IMR-90 (cell line): ENCODE measurements around the gene NUTM1. TPM values are rescaled to one million over a fixed set of nuclear protein-coding genes. Genes with fewer than 3 reads are reported as not detected.

Experiments used
- ATAC-seq: fragments of 200-7000 bp; cut with Tn5 transposase; 2 replicates; pipeline ENCODE4 v1.9.1; 2020; ENCODE audit warnings: low read depth, mild to moderate bottlenecking, moderate library complexity
- BruUV-seq: library from RNA; stranded (reverse); fragments of 400-500 nt; replicated peaks from 2 replicates; lab custom pipeline; 2021; lab: Mats Ljungman, UMichigan
- CTCF ChIA-PET: fragments of 300-600 bp; formaldehyde crosslinking; extraction: SDS; loops from one replicate; lab custom pipeline; 2021; ENCODE audit warnings: antibody characterized with exemption; lab: Yijun Ruan, JAX
- POLR2A ChIA-PET: fragments of 300-600 bp; sonication (Branson Sonifier 250); formaldehyde crosslinking; loops from one replicate; lab custom pipeline; 2022; ENCODE audit warnings: antibody characterized with exemption; ENCODE audit not compliant: unreplicated experiment; lab: Charles Lee
- DNase-seq: peaks from one replicate; pipeline ENCODE4 v3.0.0; 2013
- H2AFZ ChIP-seq: replicated peaks from 2 replicates; pipeline ENCODE3; 2013; ENCODE audit warnings: low read length, mild to moderate bottlenecking; ENCODE audit not compliant: poor library complexity
- H2AK5ac ChIP-seq: 2 replicates; pipeline ENCODE4 v1.6.1; 2013; ENCODE audit warnings: low read depth, low read length, inconsistent platforms
- H2AK9ac ChIP-seq: replicated peaks from 2 replicates; pipeline ENCODE3; 2013; ENCODE audit warnings: mild to moderate bottlenecking, low read depth, low read length, moderate library complexity; ENCODE audit not compliant: poor library complexity
- H2BK120ac ChIP-seq: 2 replicates; pipeline ENCODE4 v1.6.1; 2013; ENCODE audit warnings: low read depth, low read length, inconsistent platforms
- H2BK15ac ChIP-seq: 3 replicates; pipeline ENCODE4 v1.6.1; 2013; ENCODE audit warnings: low read depth, low read length, inconsistent platforms
- H2BK20ac ChIP-seq: 2 replicates; pipeline ENCODE4 v1.6.1; 2013; ENCODE audit warnings: low read depth, mild to moderate bottlenecking, inconsistent platforms, low read length, moderate library complexity
- H2BK5ac ChIP-seq: 2 replicates; pipeline ENCODE4 v1.6.1; 2013; ENCODE audit warnings: mild to moderate bottlenecking, low read depth, low read length, inconsistent platforms; ENCODE audit not compliant: poor library complexity, severe bottlenecking
- H3K14ac ChIP-seq: replicated peaks from 2 replicates; pipeline ENCODE4 v1.6.1; 2013; ENCODE audit warnings: low read depth, low read length, inconsistent platforms
- H3K18ac ChIP-seq: 2 replicates; pipeline ENCODE4 v1.6.1; 2013; ENCODE audit warnings: low read depth, low read length, control low read depth
- H3K23ac ChIP-seq: 2 replicates; pipeline ENCODE4 v1.6.1; 2013; ENCODE audit warnings: low read depth, low read length, inconsistent platforms
- H3K27ac ChIP-seq: 2 replicates; pipeline ENCODE4 v1.5.1; 2013; ENCODE audit warnings: mild to moderate bottlenecking, control low read depth, low read length; ENCODE audit not compliant: insufficient read depth
- H3K27me3 ChIP-seq: 2 replicates; pipeline ENCODE4 v1.6.1; 2013; ENCODE audit warnings: low read length; ENCODE audit not compliant: control insufficient read depth, insufficient read depth
- H3K36me3 ChIP-seq: 2 replicates; pipeline ENCODE4 v1.6.1; 2013; ENCODE audit warnings: low read length, mixed read lengths; ENCODE audit not compliant: control insufficient read depth, insufficient read depth
- H3K4ac ChIP-seq: 2 replicates; pipeline ENCODE4 v1.6.1; 2013; ENCODE audit warnings: low read depth, low read length, inconsistent platforms
- H3K4me1 ChIP-seq: 2 replicates; pipeline ENCODE4 v1.6.1; 2013; ENCODE audit warnings: low read length, mixed read lengths; ENCODE audit not compliant: control insufficient read depth, insufficient read depth
- H3K4me2 ChIP-seq: 2 replicates; pipeline ENCODE4 v1.6.1; 2013; ENCODE audit warnings: low read depth, mild to moderate bottlenecking, control low read depth, low read length, moderate library complexity
- H3K4me3 ChIP-seq: 2 replicates; pipeline ENCODE4 v1.5.1; 2013; ENCODE audit warnings: low read depth, mild to moderate bottlenecking, control low read depth, low read length, moderate library complexity; ENCODE audit not compliant: insufficient read depth
- H3K56ac ChIP-seq: 2 replicates; pipeline ENCODE4 v1.6.1; 2013; ENCODE audit warnings: low read length, inconsistent platforms; ENCODE audit not compliant: insufficient read depth; ENCODE audit errors: extremely low read depth
- H3K79me1 ChIP-seq, 2 experiments: 2 replicates each; pipeline ENCODE4 v1.6.1; 2013; ENCODE audit warnings: low read length in 2 of 2, inconsistent platforms in 1 of 2, low read depth in 1 of 2
- H3K9ac ChIP-seq: 2 replicates; pipeline ENCODE4 v1.6.1; 2013; ENCODE audit warnings: low read depth, low read length, control low read depth
- H3K9me1 ChIP-seq: 2 replicates; pipeline ENCODE4 v1.6.1; 2013; ENCODE audit warnings: low read length, inconsistent platforms; ENCODE audit not compliant: insufficient read depth
- H3K9me3 ChIP-seq: 2 replicates; pipeline ENCODE4 v1.6.1; 2013; ENCODE audit warnings: low read length; ENCODE audit not compliant: control insufficient read depth, insufficient read depth
- H4K20me1 ChIP-seq: 2 replicates; pipeline ENCODE4 v1.6.1; 2013; ENCODE audit warnings: low read length, inconsistent platforms; ENCODE audit not compliant: insufficient read depth
- H4K5ac ChIP-seq: 2 replicates; pipeline ENCODE4 v1.6.1; 2013; ENCODE audit warnings: mild to moderate bottlenecking, low read depth, low read length, control low read depth
- H4K8ac ChIP-seq, 2 experiments: 2 replicates each; pipeline ENCODE4 v1.6.1; 2013; ENCODE audit warnings: low read depth in 2 of 2, low read length in 2 of 2, control low read depth in 1 of 2, inconsistent platforms in 1 of 2
- H4K91ac ChIP-seq: 2 replicates; pipeline ENCODE4 v1.6.1; 2013; ENCODE audit warnings: low read depth, low read length, inconsistent platforms; ENCODE audit not compliant: insufficient read depth
- BHLHE40 ChIP-seq: fragments of 150-350 bp; IDR thresholded peaks from 2 replicates; pipeline ENCODE4 v1.6.1; 2016; ENCODE audit warnings: mild to moderate bottlenecking, low read depth, low read length
- CEBPB ChIP-seq: IDR thresholded peaks from 2 replicates; pipeline ENCODE4 v1.6.1; 2012; ENCODE audit warnings: low read depth, low read length, improper control_type of control experiment
- CHD1 ChIP-seq: IDR thresholded peaks from 2 replicates; pipeline ENCODE4 v1.6.1; 2012; ENCODE audit warnings: low read depth, low read length, improper control_type of control experiment
- FOS ChIP-seq: fragments of 150-350 bp; IDR thresholded peaks from 2 replicates; pipeline ENCODE4 v1.6.1; 2016; ENCODE audit warnings: low read depth, low read length
- MAFK ChIP-seq: IDR thresholded peaks from 2 replicates; pipeline ENCODE4 v1.6.1; 2012; ENCODE audit warnings: low read depth, low read length, improper control_type of control experiment
- MAZ ChIP-seq: IDR thresholded peaks from 2 replicates; pipeline ENCODE4 v1.6.1; 2012; ENCODE audit warnings: low read depth, mild to moderate bottlenecking, low read length, improper control_type of control experiment, moderate library complexity, borderline replicate concordance
- MXI1 ChIP-seq: IDR thresholded peaks from 2 replicates; pipeline ENCODE4 v1.6.1; 2012; ENCODE audit warnings: low read depth, mild to moderate bottlenecking, low read length, moderate library complexity, borderline replicate concordance
- NFE2L2 ChIP-seq: fragments of 150-350 bp; IDR thresholded peaks from 2 replicates; pipeline ENCODE4 v1.6.1; 2016; ENCODE audit warnings: low read depth, mild to moderate bottlenecking, low read length
- POLR2A ChIP-seq: IDR thresholded peaks from 2 replicates; pipeline ENCODE4 v1.6.1; 2012; ENCODE audit warnings: mild to moderate bottlenecking, low read depth, low read length
- RAD21 ChIP-seq: IDR thresholded peaks from 2 replicates; pipeline ENCODE4 v1.6.1; 2012; ENCODE audit warnings: low read length, improper control_type of control experiment
- RCOR1 ChIP-seq: IDR thresholded peaks from 2 replicates; pipeline ENCODE4 v1.6.1; 2012; ENCODE audit warnings: mild to moderate bottlenecking, low read length, improper control_type of control experiment; ENCODE audit not compliant: insufficient replicate concordance
- RFX5 ChIP-seq: IDR thresholded peaks from 2 replicates; pipeline ENCODE4 v1.8.0; 2012; ENCODE audit warnings: low read depth, mild to moderate bottlenecking, low read length, moderate library complexity
- SMC3 ChIP-seq: fragments of 150-350 bp; IDR thresholded peaks from 2 replicates; pipeline ENCODE4 v1.6.1; 2016; ENCODE audit warnings: low read depth, mild to moderate bottlenecking, antibody characterized with exemption, low read length, moderate library complexity
- WGBS, 2 experiments: methylation state at CpG; one replicate each; pipeline versions ENCODE4 v1.1.5 to v1.1.7; 2013; ENCODE audit warnings: missing lambda C conversion rate in 2 of 2; ENCODE audit not compliant: insufficient read length in 1 of 2; ENCODE audit errors: extremely low coverage in 2 of 2; 5-methylcytosine and 5-hydroxymethylcytosine counted together
- dilution Hi-C: fragments of 300-500 bp; cut with HindIII; formaldehyde crosslinking; loops from one replicate; pipeline ENCODE4 v1.14.3; 2018; ENCODE audit warnings: low sequenced_read_pairs; ENCODE audit not compliant: unreplicated experiment
- in situ Hi-C: fragments of 300-500 bp; cut with MboI; formaldehyde crosslinking; loops from 3 replicates; pipeline ENCODE4 v1.14.3; 2019; ENCODE audit warnings: low sequenced_read_pairs, inconsistent platforms, mixed read lengths
- intact Hi-C: fragments of 100-400 bp; cut with micrococcal nuclease; formaldehyde crosslinking; loops from 2 replicates; pipeline ENCODE4 v1.10.0; 2022
- polyA plus RNA-seq, 3 experiments: library from polyadenylated mRNA; depleted of rRNA; stranded (reverse); fragments of >200 nt; gene quantifications; 2 replicates each; pipeline ENCODE4 v1.2.3, GENCODE V29; 2012; ENCODE audit warnings: low replicate concordance in 1 of 3
- total RNA-seq: library from RNA; depleted of rRNA; stranded (reverse); fragments of >200 nt; gene quantifications from 2 replicates; pipeline ENCODE4 v1.2.3, GENCODE V29; 2012
- TF ChIP-seq, protein P1 (sequence below): fragments of 150-350 bp; IDR thresholded peaks from 2 replicates; pipeline ENCODE4 v1.6.1; 2017; ENCODE audit warnings: mild to moderate bottlenecking, antibody characterized with exemption, low read length, low read depth
- TF ChIP-seq, protein P2 (sequence below): fragments of 150-350 bp; IDR thresholded peaks from 2 replicates; pipeline ENCODE4 v1.6.1; 2016; ENCODE audit warnings: low read depth, mild to moderate bottlenecking, low read length, moderate library complexity, borderline replicate concordance
- TF ChIP-seq, protein P3 (sequence below): conservative IDR thresholded peaks from 2 replicates; pipeline ENCODE4 v1.5.1; 2012; ENCODE audit warnings: mild to moderate bottlenecking, low read depth, low read length, improper control_type of control experiment

NUTM1 gene
- total and polyA plus RNA-seq, 2 of the 4 experiments (the other 2 are of a cell fraction) = not detected

DNA sequence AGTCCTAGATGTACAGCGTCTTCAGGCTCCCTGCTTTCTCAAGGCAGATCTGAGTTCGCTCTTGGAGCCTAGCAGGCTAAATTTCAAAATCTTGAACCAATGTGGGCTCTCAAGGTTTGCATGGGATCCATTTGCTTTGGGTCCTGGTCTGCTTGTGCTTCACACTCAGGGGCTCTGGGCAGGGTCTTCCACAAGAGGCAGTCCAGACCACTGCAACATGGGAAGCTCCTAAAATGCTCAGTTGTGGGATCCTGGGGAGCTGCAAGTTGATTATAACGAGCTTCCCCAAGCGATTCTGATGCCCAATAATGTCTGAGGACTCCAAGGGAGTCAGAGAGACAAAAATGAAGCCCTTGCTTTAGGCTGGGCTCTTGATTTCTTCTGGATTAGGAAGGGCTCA, 6.7 kb downstream of the NUTM1 start:
- Histone ChIP-seq H2BK20ac (no peak overlapping the region), H2BK120ac (no peak overlapping the region), H3K27me3 (no peaks in the 10 kb centered on the region), H3K4me1 (no peaks in the 10 kb centered on the region), H2AK5ac (no peak overlapping the region), H3K14ac (no peak overlapping the region), H2AFZ (no peak overlapping the region), H3K79me1 (no peaks in the 10 kb centered on the region), H3K9me1 (no peaks in the 10 kb centered on the region), H4K91ac (no peak overlapping the region), H4K8ac (no peak overlapping the region), H2AK9ac (no peak overlapping the region), H3K4me3 (no peak overlapping the region), H3K56ac (no peak overlapping the region), H2BK5ac (no peak overlapping the region), H3K4me2 (no peak overlapping the region), H3K4ac (no peak overlapping the region), H3K27ac (no peak overlapping the region), H4K5ac (no peak overlapping the region), H3K18ac (no peak overlapping the region), H3K36me3 (no peaks in the 10 kb centered on the region), H3K9me3 (no peaks in the 10 kb centered on the region), H4K20me1 (no peaks in the 10 kb centered on the region; the same call in 1 of the 2 replicates), H2BK15ac (no peak overlapping the region), H3K9ac (no peak overlapping the region), H3K23ac (no peak overlapping the region)
- no TSS peak for BruUV-seq
- intact Hi-C loops (no loop called here), dilution Hi-C loops (no loop called here), in situ Hi-C loops (loop anchor here (5.0 kb wide), 1 partner anchor 233 kb away; the partner anchor contains the start of gene GOLGA8B)
- 89% methylated on average over 4 of the region's 4 CpGs; no CpG with 5 or more reads in 1 of the 2 experiments for WGBS, 2 experiments
- DNase-seq (no peak), ATAC-seq (no peak)
- ChIA-PET CTCF (no interaction called here), POLR2A (no interaction called here)
- TF ChIP-seq MAFK = no peak
- TF ChIP-seq SMC3 = no peak
- no peak for TF ChIP-seq MAZ
- TF ChIP-seq, protein P1, sequence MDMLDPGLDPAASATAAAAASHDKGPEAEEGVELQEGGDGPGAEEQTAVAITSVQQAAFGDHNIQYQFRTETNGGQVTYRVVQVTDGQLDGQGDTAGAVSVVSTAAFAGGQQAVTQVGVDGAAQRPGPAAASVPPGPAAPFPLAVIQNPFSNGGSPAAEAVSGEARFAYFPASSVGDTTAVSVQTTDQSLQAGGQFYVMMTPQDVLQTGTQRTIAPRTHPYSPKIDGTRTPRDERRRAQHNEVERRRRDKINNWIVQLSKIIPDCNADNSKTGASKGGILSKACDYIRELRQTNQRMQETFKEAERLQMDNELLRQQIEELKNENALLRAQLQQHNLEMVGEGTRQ = no peak
- TF ChIP-seq CHD1 = no peak
- no peak for TF ChIP-seq CEBPB
- no peak for TF ChIP-seq MXI1
- TF ChIP-seq FOS = no peak
- TF ChIP-seq NFE2L2 = no peak
- TF ChIP-seq, protein P2, sequence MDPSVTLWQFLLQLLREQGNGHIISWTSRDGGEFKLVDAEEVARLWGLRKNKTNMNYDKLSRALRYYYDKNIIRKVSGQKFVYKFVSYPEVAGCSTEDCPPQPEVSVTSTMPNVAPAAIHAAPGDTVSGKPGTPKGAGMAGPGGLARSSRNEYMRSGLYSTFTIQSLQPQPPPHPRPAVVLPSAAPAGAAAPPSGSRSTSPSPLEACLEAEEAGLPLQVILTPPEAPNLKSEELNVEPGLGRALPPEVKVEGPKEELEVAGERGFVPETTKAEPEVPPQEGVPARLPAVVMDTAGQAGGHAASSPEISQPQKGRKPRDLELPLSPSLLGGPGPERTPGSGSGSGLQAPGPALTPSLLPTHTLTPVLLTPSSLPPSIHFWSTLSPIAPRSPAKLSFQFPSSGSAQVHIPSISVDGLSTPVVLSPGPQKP = no peak
- TF ChIP-seq RFX5 = no peak
- no peak for TF ChIP-seq RCOR1
- TF ChIP-seq, protein P3, sequence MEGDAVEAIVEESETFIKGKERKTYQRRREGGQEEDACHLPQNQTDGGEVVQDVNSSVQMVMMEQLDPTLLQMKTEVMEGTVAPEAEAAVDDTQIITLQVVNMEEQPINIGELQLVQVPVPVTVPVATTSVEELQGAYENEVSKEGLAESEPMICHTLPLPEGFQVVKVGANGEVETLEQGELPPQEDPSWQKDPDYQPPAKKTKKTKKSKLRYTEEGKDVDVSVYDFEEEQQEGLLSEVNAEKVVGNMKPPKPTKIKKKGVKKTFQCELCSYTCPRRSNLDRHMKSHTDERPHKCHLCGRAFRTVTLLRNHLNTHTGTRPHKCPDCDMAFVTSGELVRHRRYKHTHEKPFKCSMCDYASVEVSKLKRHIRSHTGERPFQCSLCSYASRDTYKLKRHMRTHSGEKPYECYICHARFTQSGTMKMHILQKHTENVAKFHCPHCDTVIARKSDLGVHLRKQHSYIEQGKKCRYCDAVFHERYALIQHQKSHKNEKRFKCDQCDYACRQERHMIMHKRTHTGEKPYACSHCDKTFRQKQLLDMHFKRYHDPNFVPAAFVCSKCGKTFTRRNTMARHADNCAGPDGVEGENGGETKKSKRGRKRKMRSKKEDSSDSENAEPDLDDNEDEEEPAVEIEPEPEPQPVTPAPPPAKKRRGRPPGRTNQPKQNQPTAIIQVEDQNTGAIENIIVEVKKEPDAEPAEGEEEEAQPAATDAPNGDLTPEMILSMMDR = no peak
- TF ChIP-seq RAD21 = no peak
- TF ChIP-seq POLR2A = no peak
- no peak for TF ChIP-seq BHLHE40
